ENCODE measurements around the gene ELFN2.

DNA sequence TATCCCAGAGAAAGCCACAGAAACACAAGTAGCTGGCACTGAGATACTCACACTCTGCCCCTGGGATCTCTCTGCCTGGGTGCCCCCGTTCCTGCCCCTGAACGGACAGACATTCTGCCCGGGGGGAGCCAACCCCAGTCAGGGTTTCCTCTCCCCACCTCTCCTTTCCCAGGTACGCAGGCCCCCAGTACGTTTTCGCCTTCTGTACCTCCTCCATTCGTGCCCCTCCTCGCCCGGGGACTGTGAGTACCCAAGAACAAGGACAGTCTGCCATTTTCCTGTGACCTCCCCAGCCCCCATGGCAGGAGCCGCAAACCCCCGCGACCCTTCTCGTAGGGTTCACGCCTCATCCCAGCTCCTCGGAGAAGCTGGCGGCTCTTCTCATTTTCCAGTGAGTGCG, 29.1 kb upstream of the ELFN2 start:
- TF ChIP-seq, protein P1, sequence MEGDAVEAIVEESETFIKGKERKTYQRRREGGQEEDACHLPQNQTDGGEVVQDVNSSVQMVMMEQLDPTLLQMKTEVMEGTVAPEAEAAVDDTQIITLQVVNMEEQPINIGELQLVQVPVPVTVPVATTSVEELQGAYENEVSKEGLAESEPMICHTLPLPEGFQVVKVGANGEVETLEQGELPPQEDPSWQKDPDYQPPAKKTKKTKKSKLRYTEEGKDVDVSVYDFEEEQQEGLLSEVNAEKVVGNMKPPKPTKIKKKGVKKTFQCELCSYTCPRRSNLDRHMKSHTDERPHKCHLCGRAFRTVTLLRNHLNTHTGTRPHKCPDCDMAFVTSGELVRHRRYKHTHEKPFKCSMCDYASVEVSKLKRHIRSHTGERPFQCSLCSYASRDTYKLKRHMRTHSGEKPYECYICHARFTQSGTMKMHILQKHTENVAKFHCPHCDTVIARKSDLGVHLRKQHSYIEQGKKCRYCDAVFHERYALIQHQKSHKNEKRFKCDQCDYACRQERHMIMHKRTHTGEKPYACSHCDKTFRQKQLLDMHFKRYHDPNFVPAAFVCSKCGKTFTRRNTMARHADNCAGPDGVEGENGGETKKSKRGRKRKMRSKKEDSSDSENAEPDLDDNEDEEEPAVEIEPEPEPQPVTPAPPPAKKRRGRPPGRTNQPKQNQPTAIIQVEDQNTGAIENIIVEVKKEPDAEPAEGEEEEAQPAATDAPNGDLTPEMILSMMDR (IDR thresholded peaks at IDR 0.05), result no peak
- TF ChIP-seq EP300 (IDR thresholded peaks at IDR 0.05) (no peak), POLR2A (IDR thresholded peaks at IDR 0.05) (no peak)

Data from stomach (tissue), 4 donors.